Naive B cell (primary cell): ENCODE data around the gene LGR6. TPM values are rescaled to one million over a fixed set of nuclear protein-coding genes. Genes with fewer than 3 reads are reported as not detected.
"Not testable (repeated sequence)": the region's sequence is repeated elsewhere in the genome, so short reads cannot be mapped to it uniquely, and the experiment has no call there.

Source experiments
- ATAC-seq, 2 donors: fragments of 150-1000 bp; cut with Tn5 transposase; 2 replicates each; pipeline ENCODE4 v1.10.0; 2021; ENCODE audit warnings: low read depth in 2 of 2, mild to moderate bottlenecking in 2 of 2, moderate library complexity in 2 of 2
- DNase-seq: peaks from one replicate; pipeline ENCODE4 v3.0.0; 2022
- H3K27ac Mint-ChIP-seq, 6 donors: one replicate each; pipeline ENCODE4 v1.8.0; 2020 to 2022; ENCODE audit warnings: mild to moderate bottlenecking in 6 of 6, mixed read lengths in 6 of 6, moderate library complexity in 5 of 6, inconsistent platforms in 2 of 6
- H3K27me3 Mint-ChIP-seq, 3 donors: one replicate each; pipeline ENCODE4 v1.8.0; 2021 to 2022; ENCODE audit warnings: mixed read lengths in 3 of 3, mild to moderate bottlenecking in 1 of 3
- H3K36me3 Mint-ChIP-seq, 2 donors: one replicate each; pipeline ENCODE4 v1.8.0; 2020 to 2022; ENCODE audit warnings: mixed read lengths in 2 of 2, inconsistent platforms in 1 of 2, mild to moderate bottlenecking in 1 of 2
- H3K4me1 Mint-ChIP-seq, 3 donors: one replicate each; pipeline ENCODE4 v1.8.0; 2020 to 2022; ENCODE audit warnings: mixed read lengths in 3 of 3, inconsistent platforms in 1 of 3, mild to moderate bottlenecking in 1 of 3, moderate library complexity in 1 of 3
- H3K4me3 Mint-ChIP-seq, 8 donors: one replicate each; pipeline ENCODE4 v1.8.0; 2020 to 2022; ENCODE audit warnings: mild to moderate bottlenecking in 8 of 8, mixed read lengths in 8 of 8, moderate library complexity in 8 of 8, inconsistent platforms in 2 of 8
- H3K9me3 Mint-ChIP-seq, 7 donors: one replicate each; pipeline ENCODE4 v1.8.0; 2020 to 2022; ENCODE audit warnings: mixed read lengths in 7 of 7, mild to moderate bottlenecking in 5 of 7, inconsistent platforms in 2 of 7, moderate library complexity in 1 of 7
- polyA plus RNA-seq, 6 donors: library from polyadenylated mRNA; unstranded; fragments of 300-500 nt; fragmentation: Illumina TruSeq; gene quantifications; one replicate each; pipeline ENCODE4 v1.2.3, GENCODE V29; 2021; ENCODE audit warnings: low read depth in 6 of 6

Gene LGR6
- polyA plus RNA-seq, 6 donors from 2014 or later: 0.22 TPM; not detected in 5

- H3K9me3 Mint-ChIP-seq: no peaks in the 10 kb centered on the region
- no peak overlapping the region for H3K4me3 Mint-ChIP-seq
- H3K27ac Mint-ChIP-seq: peak overlapping the region in 1 of 6 donors; percentile 47
- H3K4me1 Mint-ChIP-seq: peaks cover 4 to 6% (median 4%) of the 10 kb centered on the region in 3 donors
- peaks cover 0 to 7% (median 0%) of the 10 kb centered on the region in 3 donors for H3K27me3 Mint-ChIP-seq
- DNase-seq (no peak), ATAC-seq (no peak)
- H3K36me3 Mint-ChIP-seq: no peaks in the 10 kb centered on the region
These were observed 22.1 kb upstream of the LGR6 start for GRCh38 chr1:202171292-202172014.

GRCh38 chr1:202172015-202172355 lies 21.6 kb upstream of the LGR6 start:
- no peak for DNase-seq
- peak in 1 of 2 donors; percentile 56 for ATAC-seq
- Mint-ChIP-seq H3K27me3 (peaks cover 0 to 7% (median 0%) of the 10 kb centered on the region in 3 donors), H3K27ac (peak overlapping the region in 1 of 6 donors; percentile 30), H3K4me1 (peaks cover 0 to 1% (median 0%) of the 10 kb centered on the region in 3 donors), H3K4me3 (no peak overlapping the region), H3K9me3 (no peaks in the 10 kb centered on the region), H3K36me3 (no peaks in the 10 kb centered on the region)

- Mint-ChIP-seq H3K36me3 (no peaks in the 10 kb centered on the region), H3K4me3 (no peak overlapping the region), H3K27ac (peak overlapping the region in 2 of 6 donors; percentile 4 to 80), H3K27me3 (peaks cover 0 to 7% (median 0%) of the 10 kb centered on the region in 3 donors), H3K9me3 (no peaks in the 10 kb centered on the region), H3K4me1 (no peaks in the 10 kb centered on the region)
- DNase-seq (no peak), ATAC-seq (no peak)
These were observed 19.6 kb upstream of the LGR6 start for GRCh38 chr1:202173993-202174392.

DNA sequence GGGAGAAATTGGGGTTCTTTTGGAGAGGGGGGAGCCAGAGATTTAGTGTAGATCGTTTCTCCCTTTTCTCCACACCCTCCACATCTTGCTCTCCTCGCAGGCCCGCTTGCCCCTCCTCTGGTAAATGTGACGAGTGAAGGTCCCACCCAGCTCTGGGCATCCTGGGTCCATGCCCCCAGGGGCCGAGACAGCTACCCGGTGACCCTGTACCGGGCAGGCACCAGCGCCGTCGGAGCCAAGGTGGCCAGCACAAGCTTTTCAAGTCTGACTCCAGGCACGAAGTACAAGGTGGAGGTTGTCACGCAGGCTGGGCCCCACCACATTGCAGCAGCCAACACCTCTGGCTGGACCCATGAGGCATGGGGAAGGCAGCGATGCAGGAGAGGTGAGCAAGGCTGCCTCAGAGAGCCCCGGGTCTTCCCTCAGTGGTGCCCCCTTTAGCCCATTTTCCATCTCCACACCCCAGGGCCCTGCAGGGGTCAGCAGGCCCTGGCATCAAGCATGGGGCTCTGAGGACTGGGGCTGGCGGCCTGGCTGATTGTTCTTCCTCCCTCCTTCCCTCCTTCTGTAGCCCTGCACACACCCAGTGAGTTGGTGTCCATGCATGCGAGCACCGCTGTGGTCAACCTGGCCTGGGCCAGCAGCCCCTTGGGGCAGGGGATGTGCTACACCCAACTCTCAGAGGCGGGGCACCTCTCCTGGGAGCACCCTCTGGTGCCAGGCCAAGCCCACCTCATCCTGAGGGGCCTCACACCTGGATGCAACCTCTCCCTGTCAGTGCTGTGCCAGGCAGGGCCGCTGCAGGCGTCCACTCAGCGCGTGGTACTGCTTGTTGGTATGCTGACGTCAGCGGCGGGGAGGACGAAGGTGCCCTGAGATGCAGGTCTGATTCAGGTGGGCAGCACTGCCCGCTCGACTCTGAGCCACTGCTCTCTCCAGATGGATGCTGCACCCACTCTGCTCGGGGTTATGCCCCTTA lies 16.4 kb upstream of the LGR6 start:
- H3K27ac Mint-ChIP-seq: peak overlapping the region in 2 of 6 donors; percentile 32 to 41
- DNase-seq (no peak), ATAC-seq (no peak)
- H3K4me3 Mint-ChIP-seq: no peak overlapping the region
- H3K9me3 Mint-ChIP-seq: no peaks in the 10 kb centered on the region
- peaks cover 7 to 23% (median 8%) of the 10 kb centered on the region in 3 donors for H3K27me3 Mint-ChIP-seq
- peaks cover 3 to 13% (median 11%) of the 10 kb centered on the region in 3 donors for H3K4me1 Mint-ChIP-seq
- no peaks in the 10 kb centered on the region for H3K36me3 Mint-ChIP-seq

DNA sequence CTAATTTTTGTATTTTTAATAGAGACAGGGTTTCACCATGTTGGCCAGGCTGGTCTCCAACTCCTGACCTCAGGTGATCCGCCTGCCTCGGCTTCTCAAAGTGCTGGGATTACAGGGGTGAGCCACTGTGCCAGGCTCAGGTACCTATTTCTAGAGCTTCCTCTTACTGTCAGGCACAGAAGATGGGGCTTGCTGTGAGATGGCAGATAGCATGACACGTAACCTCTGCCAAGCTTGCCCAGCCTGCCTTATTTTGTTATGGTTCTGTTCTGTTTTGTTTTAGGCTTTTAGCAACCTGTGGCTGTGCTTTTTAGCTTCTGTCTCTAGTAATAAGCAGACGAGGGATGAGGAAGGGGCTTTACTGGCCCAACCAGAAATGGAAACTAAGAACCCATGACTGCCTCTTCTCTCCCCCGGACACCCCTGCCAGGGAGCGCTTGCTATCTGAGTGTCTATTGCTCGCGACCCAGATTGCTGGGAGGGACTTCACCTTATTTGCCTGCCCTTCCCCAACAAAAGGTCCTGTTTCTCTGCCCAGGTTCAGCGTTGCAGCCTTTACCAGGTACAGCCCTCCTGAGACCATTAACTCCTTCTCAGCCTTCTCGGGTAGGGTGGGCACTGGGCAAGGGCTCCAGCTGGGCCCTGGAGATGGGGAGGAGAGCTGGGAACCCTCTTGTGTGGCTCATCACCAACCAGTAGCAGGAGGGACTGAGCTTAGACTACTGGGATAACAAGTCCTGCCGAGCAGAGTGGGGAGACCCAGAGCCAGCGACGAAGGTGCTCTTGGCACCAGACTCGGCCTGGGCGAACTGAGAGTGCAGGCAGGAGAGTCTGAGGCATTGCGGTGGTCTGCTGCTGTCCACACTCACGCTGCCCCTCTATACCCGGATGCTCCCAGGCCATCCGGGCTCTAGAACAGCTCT lies 13.5 kb upstream of the LGR6 start:
- ATAC-seq: peak in 1 of 2 donors; percentile 84
- Mint-ChIP-seq H3K27me3 (peaks cover 17 to 42% (median 36%) of the 10 kb centered on the region in 3 donors), H3K27ac (peak overlapping the region in 5 of 6 donors; percentile 44 to 93 (median 84)), H3K4me1 (peaks cover 13 to 25% (median 15%) of the 10 kb centered on the region in 3 donors), H3K36me3 (no peaks in the 10 kb centered on the region), H3K9me3 (no peaks in the 10 kb centered on the region), H3K4me3 (peak overlapping the region in 6 of 8 donors; percentile 13 to 88 (median 78))
- DNase-seq: peak; percentile 56

GRCh38 chr1:202180751-202181139 lies 12.9 kb upstream of the LGR6 start:
- not testable (repeated sequence) for H3K9me3 Mint-ChIP-seq, H3K36me3 Mint-ChIP-seq, DNase-seq, H3K4me3 Mint-ChIP-seq, H3K27ac Mint-ChIP-seq, ATAC-seq
- H3K4me1 Mint-ChIP-seq: peaks cover 13 to 25% (median 15%) of the 10 kb centered on the region in 3 donors
- peaks cover 17 to 48% (median 42%) of the 10 kb centered on the region in 3 donors for H3K27me3 Mint-ChIP-seq

- Mint-ChIP-seq H3K27me3 (peaks cover 17 to 55% (median 48%) of the 10 kb centered on the region in 3 donors), H3K9me3 (no peaks in the 10 kb centered on the region), H3K36me3 (no peaks in the 10 kb centered on the region), H3K27ac (no peak overlapping the region), H3K4me3 (no peak overlapping the region), H3K4me1 (peaks cover 13 to 25% (median 15%) of the 10 kb centered on the region in 3 donors)
- no peak for DNase-seq
- no peak for ATAC-seq
These were observed 12.0 kb upstream of the LGR6 start for GRCh38 chr1:202181586-202181985.

- ATAC-seq (no peak), DNase-seq (no peak)
- no peak overlapping the region for H3K27ac Mint-ChIP-seq
- H3K36me3 Mint-ChIP-seq: no peaks in the 10 kb centered on the region
- H3K4me3 Mint-ChIP-seq: peak overlapping the region in 1 of 8 donors; percentile 78
- H3K4me1 Mint-ChIP-seq: peaks cover 13 to 25% (median 15%) of the 10 kb centered on the region in 3 donors
- H3K9me3 Mint-ChIP-seq: no peaks in the 10 kb centered on the region
- peaks cover 17 to 62% (median 55%) of the 10 kb centered on the region in 3 donors for H3K27me3 Mint-ChIP-seq
These were observed 11.3 kb upstream of the LGR6 start for GRCh38 chr1:202182040-202182877.

DNA sequence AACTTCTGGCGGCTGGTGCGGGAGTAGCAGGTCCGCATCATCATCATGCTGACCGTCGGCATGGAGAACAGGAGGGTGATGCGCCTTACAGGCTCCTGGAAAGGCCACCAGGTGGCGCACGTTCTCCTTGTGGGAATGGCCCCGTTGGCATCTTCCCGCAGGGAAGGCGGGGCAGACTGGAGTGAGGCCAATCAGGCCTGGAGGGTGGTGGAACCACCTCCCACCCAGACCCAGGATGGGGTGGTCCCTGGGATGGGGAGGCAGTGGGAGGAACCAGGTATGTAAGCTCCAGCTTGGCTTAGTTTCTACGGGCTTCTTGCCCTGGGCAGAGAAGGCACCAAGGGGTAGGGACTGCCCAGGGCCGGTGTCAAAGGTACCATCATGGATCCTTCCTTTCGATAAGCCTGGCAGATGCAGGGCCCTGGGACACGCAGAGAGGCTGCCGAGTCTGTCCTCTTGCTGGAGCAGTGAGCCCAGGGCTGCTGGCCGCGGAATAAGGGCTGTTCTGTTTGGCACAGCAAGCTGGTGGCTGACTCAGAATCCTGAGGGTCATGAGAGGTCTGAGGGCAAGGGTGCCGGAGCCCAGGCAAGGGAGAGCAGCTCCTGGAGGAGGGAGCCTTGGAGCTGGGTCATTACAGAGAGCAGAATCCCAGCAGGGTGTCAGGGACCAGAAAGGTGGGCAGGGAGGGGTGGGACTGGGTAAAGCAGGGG lies 8.7 kb upstream of the LGR6 start:
- peak; percentile 42 for DNase-seq
- Mint-ChIP-seq H3K9me3 (no peaks in the 10 kb centered on the region), H3K27ac (peak overlapping the region in 1 of 6 donors; percentile 56), H3K4me1 (peaks cover 11 to 20% (median 17%) of the 10 kb centered on the region in 3 donors), H3K4me3 (peak overlapping the region in 1 of 8 donors; percentile 0), H3K27me3 (peaks cover 15 to 67% (median 62%) of the 10 kb centered on the region in 3 donors), H3K36me3 (no peaks in the 10 kb centered on the region)
- peak; percentile 43 to 49 for ATAC-seq

GRCh38 chr1:202186327-202186726 lies 7.3 kb upstream of the LGR6 start:
- peaks cover 10 to 13% (median 10%) of the 10 kb centered on the region in 3 donors for H3K4me1 Mint-ChIP-seq
- DNase-seq: no peak
- H3K27me3 Mint-ChIP-seq: peaks cover 14 to 66% (median 62%) of the 10 kb centered on the region in 3 donors
- H3K9me3 Mint-ChIP-seq: no peaks in the 10 kb centered on the region
- H3K27ac Mint-ChIP-seq: no peak overlapping the region
- H3K4me3 Mint-ChIP-seq: no peak overlapping the region
- no peak for ATAC-seq
- no peaks in the 10 kb centered on the region for H3K36me3 Mint-ChIP-seq

- ATAC-seq: no peak
- H3K27me3 Mint-ChIP-seq: peaks cover 11 to 58% (median 57%) of the 10 kb centered on the region in 3 donors
- no peaks in the 10 kb centered on the region for H3K36me3 Mint-ChIP-seq
- DNase-seq: no peak
- no peak overlapping the region for H3K4me3 Mint-ChIP-seq
- H3K9me3 Mint-ChIP-seq: no peaks in the 10 kb centered on the region
- no peak overlapping the region for H3K27ac Mint-ChIP-seq
- peaks cover 10 to 13% (median 10%) of the 10 kb centered on the region in 3 donors for H3K4me1 Mint-ChIP-seq
These were observed 6.4 kb upstream of the LGR6 start for GRCh38 chr1:202187041-202187671.
